ENCODE results near the gene PSMG1.
"Not testable (repeated sequence)": the region's sequence is repeated elsewhere in the genome, so short reads cannot be mapped to it uniquely, and the experiment has no call there.

The PSMG1 gene

GRCh38 chr21:39183272-39184049 is at the start of gene PSMG1:
PSMG1 (minus strand) TSS chr21:39183451; CDS start chr21:39183385, 66 bp downstream.
- peak; percentile 80 to 82 for DNase-seq (ENCODE audit: low read depth in 2 of 2)

GRCh38 chr21:39232861-39233291 is 49.6 kb upstream of the PSMG1 start:
- DNase-seq (ENCODE audit: low read depth in 2 of 2), result no peak

- DNase-seq (ENCODE audit: low read depth in 2 of 2), result no peak
Measured at GRCh38 chr21:39224930-39225329, 41.7 kb upstream of the PSMG1 start.

- DNase-seq (ENCODE audit: low read depth in 2 of 2), result no peak
Measured at GRCh38 chr21:39221997-39222486, 38.8 kb upstream of the PSMG1 start.

- DNase-seq (ENCODE audit: low read depth in 2 of 2), result no peak
Measured at GRCh38 chr21:39221282-39221996, 38.2 kb upstream of the PSMG1 start.

GRCh38 chr21:39220875-39221274 is 37.6 kb upstream of the PSMG1 start:
- not testable (repeated sequence) for DNase-seq (ENCODE audit: low read depth in 2 of 2)

- no peak for DNase-seq (ENCODE audit: low read depth in 2 of 2)
Measured at GRCh38 chr21:39220150-39220549, 36.9 kb upstream of the PSMG1 start.

- no peak for DNase-seq (ENCODE audit: low read depth in 2 of 2)
Measured at GRCh38 chr21:39218082-39218409, 34.8 kb upstream of the PSMG1 start.

GRCh38 chr21:39217356-39218081 is 34.3 kb upstream of the PSMG1 start:
- DNase-seq (ENCODE audit: low read depth in 2 of 2), result no peak

- DNase-seq (ENCODE audit: low read depth in 2 of 2), result no peak
Measured at GRCh38 chr21:39216290-39216689, 33.0 kb upstream of the PSMG1 start.

GRCh38 chr21:39215078-39215477 is 31.8 kb upstream of the PSMG1 start:
- DNase-seq (ENCODE audit: low read depth in 2 of 2), result no peak

GRCh38 chr21:39209334-39209688 is 26.1 kb upstream of the PSMG1 start:
- no peak for DNase-seq (ENCODE audit: low read depth in 2 of 2)

GRCh38 chr21:39208624-39209333 is 25.5 kb upstream of the PSMG1 start:
- DNase-seq (ENCODE audit: low read depth in 2 of 2), result no peak

- DNase-seq (ENCODE audit: low read depth in 2 of 2), result no peak
Measured at GRCh38 chr21:39204134-39204533, 20.9 kb upstream of the PSMG1 start.

- no peak for DNase-seq (ENCODE audit: low read depth in 2 of 2)
Measured at GRCh38 chr21:39198800-39199199, 15.5 kb upstream of the PSMG1 start.

- DNase-seq (ENCODE audit: low read depth in 2 of 2), result no peak
Measured at GRCh38 chr21:39197448-39198233, 14.4 kb upstream of the PSMG1 start.

- DNase-seq (ENCODE audit: low read depth in 2 of 2), result no peak
Measured at GRCh38 chr21:39196838-39197237, 13.6 kb upstream of the PSMG1 start.

- DNase-seq (ENCODE audit: low read depth in 2 of 2), result no peak
Measured at GRCh38 chr21:39196310-39196709, 13.1 kb upstream of the PSMG1 start.

- no peak for DNase-seq (ENCODE audit: low read depth in 2 of 2)
Measured at GRCh38 chr21:39193380-39193779, 10.1 kb upstream of the PSMG1 start.

GRCh38 chr21:39189857-39190604 is 6.8 kb upstream of the PSMG1 start:
- no peak for DNase-seq (ENCODE audit: low read depth in 2 of 2)

Measured in fibroblast of skin of left biceps (primary cell).